HL-60 (cell line): Measurements from ENCODE around the gene ANKRD11.

Source experiments
- DNase-seq, 2 experiments: peaks; one replicate each; pipeline ENCODE4 v3.0.0-alpha.2; 2010 to 2020; ENCODE audit warnings: low read depth in 1 of 2, low spot score in 1 of 2
- H3K27ac ChIP-seq: fragments of 250-450 bp; sonication (Bioruptor Pico); replicated peaks from 2 replicates; pipeline ENCODE4 v1.5.1; 2020; ENCODE audit warnings: mild to moderate bottlenecking, moderate library complexity
- H3K27me3 ChIP-seq: fragments of 250-450 bp; sonication (Bioruptor Pico); 2 replicates; pipeline ENCODE4 v1.5.1; 2021; ENCODE audit warnings: mild to moderate bottlenecking, moderate library complexity; ENCODE audit not compliant: insufficient read depth, poor library complexity, severe bottlenecking
- H3K4me3 ChIP-seq: replicated peaks from 2 replicates; pipeline ENCODE4 v1.5.1; 2011; ENCODE audit warnings: mild to moderate bottlenecking, control low read depth, low read length; ENCODE audit not compliant: insufficient read depth
- CTCF ChIP-seq: IDR thresholded peaks from one replicate; pipeline ENCODE4 v1.5.1; 2011; ENCODE audit warnings: low read length, control low read depth, inconsistent platforms; ENCODE audit not compliant: insufficient read depth
- GABPA ChIP-seq: IDR thresholded peaks from 2 replicates; pipeline ENCODE4 v1.6.1; 2012; ENCODE audit warnings: low read depth
- POLR2AphosphoS5 ChIP-seq: IDR thresholded peaks from 2 replicates; pipeline ENCODE4 v1.6.1; 2012; ENCODE audit warnings: low read depth
- SPI1 ChIP-seq: IDR thresholded peaks from 2 replicates; pipeline ENCODE4 v1.6.1; 2012; ENCODE audit warnings: low read depth, mild to moderate bottlenecking, borderline replicate concordance
- TF ChIP-seq, protein P1 (sequence below): IDR thresholded peaks from 2 replicates; pipeline ENCODE4 v1.6.1; 2012; ENCODE audit warnings: low read depth; ENCODE audit not compliant: insufficient replicate concordance

ANKRD11 gene

DNA sequence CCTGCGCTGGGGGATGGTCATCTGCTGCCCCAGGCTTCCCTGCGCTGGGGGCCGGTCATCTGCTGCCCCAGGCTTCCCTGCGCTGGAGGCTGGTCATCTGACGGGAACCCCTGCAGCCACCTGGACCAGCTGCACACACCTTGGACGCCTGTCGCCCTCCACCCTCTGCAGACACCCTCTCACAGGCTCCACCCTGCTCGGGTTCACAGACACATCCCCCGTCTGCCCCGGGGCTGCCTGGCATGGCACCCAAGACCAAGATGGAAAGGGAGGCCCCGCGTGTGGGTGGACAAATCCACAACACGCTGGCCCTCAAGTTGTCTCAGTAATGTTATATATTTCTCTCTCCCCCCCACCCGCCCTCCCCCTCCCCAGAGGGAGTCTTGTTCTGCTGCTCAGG lies 89.6 kb downstream of the ANKRD11 start:
- TF ChIP-seq CTCF (no peak), GABPA (no peak), SPI1 (no peak), POLR2AphosphoS5 (no peak)
- TF ChIP-seq, protein P1, sequence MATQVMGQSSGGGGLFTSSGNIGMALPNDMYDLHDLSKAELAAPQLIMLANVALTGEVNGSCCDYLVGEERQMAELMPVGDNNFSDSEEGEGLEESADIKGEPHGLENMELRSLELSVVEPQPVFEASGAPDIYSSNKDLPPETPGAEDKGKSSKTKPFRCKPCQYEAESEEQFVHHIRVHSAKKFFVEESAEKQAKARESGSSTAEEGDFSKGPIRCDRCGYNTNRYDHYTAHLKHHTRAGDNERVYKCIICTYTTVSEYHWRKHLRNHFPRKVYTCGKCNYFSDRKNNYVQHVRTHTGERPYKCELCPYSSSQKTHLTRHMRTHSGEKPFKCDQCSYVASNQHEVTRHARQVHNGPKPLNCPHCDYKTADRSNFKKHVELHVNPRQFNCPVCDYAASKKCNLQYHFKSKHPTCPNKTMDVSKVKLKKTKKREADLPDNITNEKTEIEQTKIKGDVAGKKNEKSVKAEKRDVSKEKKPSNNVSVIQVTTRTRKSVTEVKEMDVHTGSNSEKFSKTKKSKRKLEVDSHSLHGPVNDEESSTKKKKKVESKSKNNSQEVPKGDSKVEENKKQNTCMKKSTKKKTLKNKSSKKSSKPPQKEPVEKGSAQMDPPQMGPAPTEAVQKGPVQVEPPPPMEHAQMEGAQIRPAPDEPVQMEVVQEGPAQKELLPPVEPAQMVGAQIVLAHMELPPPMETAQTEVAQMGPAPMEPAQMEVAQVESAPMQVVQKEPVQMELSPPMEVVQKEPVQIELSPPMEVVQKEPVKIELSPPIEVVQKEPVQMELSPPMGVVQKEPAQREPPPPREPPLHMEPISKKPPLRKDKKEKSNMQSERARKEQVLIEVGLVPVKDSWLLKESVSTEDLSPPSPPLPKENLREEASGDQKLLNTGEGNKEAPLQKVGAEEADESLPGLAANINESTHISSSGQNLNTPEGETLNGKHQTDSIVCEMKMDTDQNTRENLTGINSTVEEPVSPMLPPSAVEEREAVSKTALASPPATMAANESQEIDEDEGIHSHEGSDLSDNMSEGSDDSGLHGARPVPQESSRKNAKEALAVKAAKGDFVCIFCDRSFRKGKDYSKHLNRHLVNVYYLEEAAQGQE: no peak
- H3K4me3 ChIP-seq: no peak overlapping the region
- H3K27me3 ChIP-seq: no peaks in the 10 kb centered on the region
- no peak for DNase-seq
- no peak overlapping the region for H3K27ac ChIP-seq

DNA sequence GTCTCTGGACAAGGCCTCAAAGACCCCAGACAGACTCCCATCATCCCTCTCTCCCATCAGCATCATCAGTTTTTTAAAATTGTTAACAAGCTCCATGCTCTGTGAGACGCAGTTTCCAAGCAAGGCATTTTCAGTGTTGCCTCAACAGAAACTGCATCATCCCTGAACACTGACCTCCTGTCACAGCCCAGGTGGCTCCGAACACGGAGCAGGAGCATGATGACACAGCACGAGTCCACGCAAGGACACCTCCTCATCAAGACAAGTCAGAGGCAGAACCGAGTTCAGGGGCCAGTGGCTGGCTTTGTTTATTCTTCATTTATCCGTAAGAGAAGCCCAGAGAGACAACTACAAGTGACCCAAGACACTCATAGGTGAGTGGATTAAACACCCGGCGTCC lies 91.4 kb downstream of the ANKRD11 start:
- Histone ChIP-seq H3K27ac (no peak overlapping the region), H3K27me3 (no peaks in the 10 kb centered on the region), H3K4me3 (no peak overlapping the region)
- TF ChIP-seq CTCF (no peak), SPI1 (no peak), GABPA (no peak), POLR2AphosphoS5 (no peak)
- TF ChIP-seq, protein P1: no peak
- no peak for DNase-seq

DNA sequence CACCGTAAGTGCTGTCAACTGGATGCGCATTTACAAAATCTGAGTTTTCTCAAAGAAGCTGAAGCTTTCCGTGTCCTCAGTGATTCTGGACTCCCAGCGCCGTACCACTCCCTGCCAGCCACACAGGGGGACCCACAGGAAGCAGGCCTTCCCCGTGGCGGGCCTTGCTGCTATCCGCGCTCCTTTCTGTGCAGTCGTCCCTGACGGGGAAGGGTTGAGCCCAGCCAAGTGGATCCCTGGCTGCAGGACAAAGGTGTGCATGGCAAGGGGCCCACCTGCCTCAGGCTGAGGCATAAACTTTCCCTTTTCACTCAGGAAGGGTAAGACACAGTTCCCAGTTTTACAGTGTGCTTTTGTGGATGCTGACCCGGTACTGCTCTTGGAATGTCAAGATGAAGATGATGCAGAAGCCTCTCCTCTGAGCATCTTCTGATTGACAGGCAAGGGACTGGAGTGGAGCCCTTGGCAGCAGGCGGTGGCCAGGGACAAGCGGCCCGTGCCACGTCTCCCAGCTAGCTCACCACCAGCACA lies 93.0 kb downstream of the ANKRD11 start:
- Histone ChIP-seq H3K4me3 (no peak overlapping the region), H3K27ac (no peak overlapping the region), H3K27me3 (no peaks in the 10 kb centered on the region)
- no peak for DNase-seq
- TF ChIP-seq, protein P1: no peak
- no peak for TF ChIP-seq POLR2AphosphoS5
- TF ChIP-seq CTCF: no peak
- no peak for TF ChIP-seq GABPA
- no peak for TF ChIP-seq SPI1
